ENCODE results near the gene C4B. TPM values are rescaled to one million over a fixed set of nuclear protein-coding genes. Genes with fewer than 3 reads are reported as not detected.

Gene C4B
- total RNA-seq, 1 experiment from 2014 or later = 6.3 TPM

- ChIA-PET POLR2A (no interaction called here), CTCF (no interaction called here), RAD21 (ENCODE audit: low non-redundant PET in 1 of 2, low total read pairs in 2 of 2, uncharacterized antibody in 2 of 2, unreplicated experiment in 2 of 2) (no interaction called here)
- H3K9me2 ChIP-seq (ENCODE audit: insufficient read depth) = no peaks in the 10 kb centered on the region
- DNase-seq (ENCODE audit: low read depth, low spot score) (no peak), ATAC-seq (no peak)
- no peaks in the 10 kb centered on the region for H3K9me3 ChIP-seq (ENCODE audit: control insufficient read depth in 1 of 2, insufficient read depth in 1 of 2, low read depth in 1 of 2, low read length in 2 of 2)
- no peaks in the 10 kb centered on the region for H3K27me3 ChIP-seq (ENCODE audit: insufficient read depth, low read length)
- no peak overlapping the region for H3K27ac ChIP-seq (ENCODE audit: low read depth, low read length)
- H3K4me1 ChIP-seq (ENCODE audit: control insufficient read depth in 1 of 2, insufficient read depth in 2 of 2, low read length in 2 of 2) = peaks cover 2 to 30% of the 10 kb centered on the region in 2 experiments; a peak in 2 of 4 replicates
- no peak overlapping the region for H3K9ac ChIP-seq (ENCODE audit: low read length)
- H3K36me3 ChIP-seq (ENCODE audit: control insufficient read depth in 1 of 2, insufficient read depth in 2 of 2, low read length in 2 of 2) = no peaks in the 10 kb centered on the region
- no peaks in the 10 kb centered on the region for H4K20me1 ChIP-seq (ENCODE audit: insufficient read depth)
- H3K79me2 ChIP-seq (ENCODE audit: insufficient read depth, low read length) = no peaks in the 10 kb centered on the region
- no TSS peak for BruUV-seq (replicated peaks)
- no peak overlapping the region for H3K4me2 ChIP-seq (ENCODE audit: low read length)
- intact Hi-C loops (cut with micrococcal nuclease) = no loop called here
- TF ChIP-seq FOSL1 (IDR thresholded peaks at IDR 0.05; ENCODE audit: low read depth) (no peak), ZNF274 (IDR thresholded peaks at IDR 0.05; ENCODE audit: low read depth, low read length) (no peak), CBX3 (IDR thresholded peaks at IDR 0.05; ENCODE audit: low read depth) (no peak), JUND (IDR thresholded peaks at IDR 0.05) (no peak), RAD21 (IDR thresholded peaks at IDR 0.05; ENCODE audit: low read depth) (no peak), CEBPB (IDR thresholded peaks at IDR 0.05; ENCODE audit: low read depth) (no peak), EZH2 (IDR thresholded peaks at IDR 0.05) (no peak), SIN3A (IDR thresholded peaks at IDR 0.05; ENCODE audit: low read depth) (no peak), REST (IDR thresholded peaks at IDR 0.05; ENCODE audit: low read depth) (no peak), EGR1 (IDR thresholded peaks at IDR 0.05; ENCODE audit: low read depth) (no peak), ELF1 (IDR thresholded peaks at IDR 0.05; ENCODE audit: borderline replicate concordance, low read depth) (no peak), TCF7L2 (IDR thresholded peaks at IDR 0.05; ENCODE audit: borderline replicate concordance, extremely low read depth, insufficient read depth, insufficient read length) (no peak)
- TF ChIP-seq, protein P1, sequence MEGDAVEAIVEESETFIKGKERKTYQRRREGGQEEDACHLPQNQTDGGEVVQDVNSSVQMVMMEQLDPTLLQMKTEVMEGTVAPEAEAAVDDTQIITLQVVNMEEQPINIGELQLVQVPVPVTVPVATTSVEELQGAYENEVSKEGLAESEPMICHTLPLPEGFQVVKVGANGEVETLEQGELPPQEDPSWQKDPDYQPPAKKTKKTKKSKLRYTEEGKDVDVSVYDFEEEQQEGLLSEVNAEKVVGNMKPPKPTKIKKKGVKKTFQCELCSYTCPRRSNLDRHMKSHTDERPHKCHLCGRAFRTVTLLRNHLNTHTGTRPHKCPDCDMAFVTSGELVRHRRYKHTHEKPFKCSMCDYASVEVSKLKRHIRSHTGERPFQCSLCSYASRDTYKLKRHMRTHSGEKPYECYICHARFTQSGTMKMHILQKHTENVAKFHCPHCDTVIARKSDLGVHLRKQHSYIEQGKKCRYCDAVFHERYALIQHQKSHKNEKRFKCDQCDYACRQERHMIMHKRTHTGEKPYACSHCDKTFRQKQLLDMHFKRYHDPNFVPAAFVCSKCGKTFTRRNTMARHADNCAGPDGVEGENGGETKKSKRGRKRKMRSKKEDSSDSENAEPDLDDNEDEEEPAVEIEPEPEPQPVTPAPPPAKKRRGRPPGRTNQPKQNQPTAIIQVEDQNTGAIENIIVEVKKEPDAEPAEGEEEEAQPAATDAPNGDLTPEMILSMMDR (IDR thresholded peaks at IDR 0.05 in 2 of 3, conservative IDR thresholded peaks at IDR 0.05 in 1 of 3; ENCODE audit: borderline replicate concordance in 1 of 3, insufficient read depth in 1 of 3, low read depth in 2 of 3, low read length in 2 of 3) = no peak
- TF ChIP-seq, protein P2, sequence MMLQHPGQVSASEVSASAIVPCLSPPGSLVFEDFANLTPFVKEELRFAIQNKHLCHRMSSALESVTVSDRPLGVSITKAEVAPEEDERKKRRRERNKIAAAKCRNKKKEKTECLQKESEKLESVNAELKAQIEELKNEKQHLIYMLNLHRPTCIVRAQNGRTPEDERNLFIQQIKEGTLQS (IDR thresholded peaks at IDR 0.05) = no peak
- TF ChIP-seq, protein P3, sequence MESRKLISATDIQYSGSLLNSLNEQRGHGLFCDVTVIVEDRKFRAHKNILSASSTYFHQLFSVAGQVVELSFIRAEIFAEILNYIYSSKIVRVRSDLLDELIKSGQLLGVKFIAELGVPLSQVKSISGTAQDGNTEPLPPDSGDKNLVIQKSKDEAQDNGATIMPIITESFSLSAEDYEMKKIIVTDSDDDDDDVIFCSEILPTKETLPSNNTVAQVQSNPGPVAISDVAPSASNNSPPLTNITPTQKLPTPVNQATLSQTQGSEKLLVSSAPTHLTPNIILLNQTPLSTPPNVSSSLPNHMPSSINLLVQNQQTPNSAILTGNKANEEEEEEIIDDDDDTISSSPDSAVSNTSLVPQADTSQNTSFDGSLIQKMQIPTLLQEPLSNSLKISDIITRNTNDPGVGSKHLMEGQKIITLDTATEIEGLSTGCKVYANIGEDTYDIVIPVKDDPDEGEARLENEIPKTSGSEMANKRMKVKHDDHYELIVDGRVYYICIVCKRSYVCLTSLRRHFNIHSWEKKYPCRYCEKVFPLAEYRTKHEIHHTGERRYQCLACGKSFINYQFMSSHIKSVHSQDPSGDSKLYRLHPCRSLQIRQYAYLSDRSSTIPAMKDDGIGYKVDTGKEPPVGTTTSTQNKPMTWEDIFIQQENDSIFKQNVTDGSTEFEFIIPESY (IDR thresholded peaks at IDR 0.05; ENCODE audit: extremely low read depth, insufficient replicate concordance, low read length) = no peak
- TF ChIP-seq, protein P4, sequence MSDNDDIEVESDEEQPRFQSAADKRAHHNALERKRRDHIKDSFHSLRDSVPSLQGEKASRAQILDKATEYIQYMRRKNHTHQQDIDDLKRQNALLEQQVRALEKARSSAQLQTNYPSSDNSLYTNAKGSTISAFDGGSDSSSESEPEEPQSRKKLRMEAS (IDR thresholded peaks at IDR 0.05) = no peak
- H3K4me3 ChIP-seq (replicated peaks in 1 of 2; ENCODE audit: low read depth in 1 of 2, low read length in 2 of 2) = no peak overlapping the region
- H2AFZ ChIP-seq (ENCODE audit: low read depth, low read length, poor library complexity, severe bottlenecking) = no peak overlapping the region
Observed at GRCh38 chr6:32073101-32073500, 58.5 kb downstream of the C4B start.

Measured in HCT116 (cell line).